SK-N-SH (cell line): ENCODE data around the gene IGF2BP3. TPM values are rescaled to one million over a fixed set of nuclear protein-coding genes. Genes with fewer than 3 reads are reported as not detected.

Experiments used
- CTCF ChIA-PET: fragments of 300-600, 350-600 bp; formaldehyde crosslinking; extraction: SDS; loops from one replicate; lab custom pipeline; 2021; lab: Yijun Ruan, JAX
- POLR2A ChIA-PET: fragments of 350-600 bp; sonication (Branson Sonifier 250); formaldehyde crosslinking; extraction: SDS; loops from one replicate; lab custom pipeline; 2020; ENCODE audit warnings: antibody characterized with exemption, inconsistent platforms; lab: Yijun Ruan, JAX
- DNase-seq: peaks from one replicate; pipeline ENCODE4 v3.0.0; 2012
- H2AFZ ChIP-seq: fragments of 200-600 bp; sonication (generic); 2 replicates; pipeline ENCODE4 v1.8.1; 2016; ENCODE audit warnings: antibody characterized with exemption, mild to moderate bottlenecking, low read depth
- H3F3A ChIP-seq: fragments of 200-600 bp; sonication (generic); replicated peaks from 2 replicates; pipeline ENCODE3; 2016; ENCODE audit warnings: antibody characterized with exemption, mild to moderate bottlenecking; ENCODE audit not compliant: insufficient read depth
- H3K27ac ChIP-seq, 2 experiments: fragments of 200-500 bp in 1 of 2; fragments of 200-600 bp in 1 of 2; sonication (Bioruptor generic) in 1 of 2; sonication (generic), shearing (Covaris generic) in 1 of 2; 2 replicates each; pipeline versions ENCODE4 v1.5.1 to v1.6.1; 2014 to 2016; ENCODE audit warnings: low read depth in 2 of 2, inconsistent platforms in 1 of 2, low read length in 1 of 2, mild to moderate bottlenecking in 1 of 2, mixed read lengths in 1 of 2
- H3K27me3 ChIP-seq: fragments of 200-600 bp; sonication (generic), shearing (Covaris generic); 2 replicates; pipeline ENCODE4 v1.6.1; 2016; ENCODE audit warnings: mixed run types; ENCODE audit not compliant: insufficient read depth
- H3K36me3 ChIP-seq, 2 experiments: fragments of 200-500 bp in 1 of 2; fragments of 200-600 bp in 1 of 2; sonication (Bioruptor generic) in 1 of 2; sonication (generic) in 1 of 2; replicated peaks in 1 of 2; 2 replicates each; pipeline versions ENCODE3 to v1.5.1; 2014 to 2016; ENCODE audit warnings: low read length in 1 of 2, mild to moderate bottlenecking in 1 of 2; ENCODE audit not compliant: insufficient read depth in 2 of 2, control insufficient read depth in 1 of 2
- H3K4me1 ChIP-seq, 2 experiments: fragments of 200-500 bp in 1 of 2; fragments of 200-600 bp in 1 of 2; sonication (Bioruptor generic) in 1 of 2; sonication (generic), shearing (Covaris generic) in 1 of 2; 2 replicates each; pipeline versions ENCODE4 v1.5.1 to v1.6.1; 2014 to 2016; ENCODE audit warnings: low read depth in 1 of 2, low read length in 1 of 2, mixed run types in 1 of 2; ENCODE audit not compliant: insufficient read depth in 2 of 2, control insufficient read depth in 1 of 2
- H3K4me2 ChIP-seq: fragments of 200-600 bp; sonication (generic), shearing (Covaris generic); 2 replicates; pipeline ENCODE4 v1.6.1; 2017; ENCODE audit warnings: mixed run types
- H3K4me3 ChIP-seq, 2 experiments: fragments of 200-500 bp in 1 of 2; fragments of 200-600 bp in 1 of 2; sonication (Bioruptor generic) in 1 of 2; sonication (generic), shearing (Covaris generic) in 1 of 2; 2 replicates each; pipeline versions ENCODE4 v1.5.1 to v1.8.1; 2014 to 2016; ENCODE audit warnings: low read depth in 2 of 2, inconsistent platforms in 1 of 2, low read length in 1 of 2, mild to moderate bottlenecking in 1 of 2, mixed read lengths in 1 of 2, moderate library complexity in 1 of 2
- H3K79me2 ChIP-seq: fragments of 200-600 bp; sonication (generic); 2 replicates; pipeline ENCODE4 v1.8.1; 2017; ENCODE audit warnings: mild to moderate bottlenecking; ENCODE audit not compliant: insufficient read depth
- H3K9ac ChIP-seq: fragments of 200-600 bp; sonication (generic); 2 replicates; pipeline ENCODE4 v1.6.1; 2017; ENCODE audit warnings: mixed run types
- H3K9me2 ChIP-seq: fragments of 200-600 bp; sonication (generic); 2 replicates; pipeline ENCODE4 v1.6.1; 2017; ENCODE audit warnings: mixed run types
- H3K9me3 ChIP-seq: fragments of 200-600 bp; sonication (generic); 2 replicates; pipeline ENCODE4 v1.6.1; 2017; ENCODE audit warnings: mixed run types, mild to moderate bottlenecking, moderate library complexity
- H4K20me1 ChIP-seq: fragments of 200-600 bp; sonication (generic); 2 replicates; pipeline ENCODE4 v1.6.1; 2017; ENCODE audit warnings: mild to moderate bottlenecking, mixed run types; ENCODE audit not compliant: insufficient read depth
- CHD2 ChIP-seq: fragments of 150-350 bp; IDR thresholded peaks from 2 replicates; pipeline ENCODE4 v1.6.1; 2018; ENCODE audit warnings: low read length; ENCODE audit not compliant: partially characterized antibody
- EP300 ChIP-seq, 2 experiments: IDR thresholded peaks; 2 replicates each; pipeline versions ENCODE4 v1.4.0 to v1.6.1; 2012; ENCODE audit warnings: borderline replicate concordance in 1 of 2, low read depth in 1 of 2, low read length in 1 of 2
- EZH2phosphoT487 ChIP-seq: fragments of 200-600 bp; sonication (generic); IDR thresholded peaks from 2 replicates; pipeline ENCODE4 v1.6.1; 2017; ENCODE audit warnings: low read depth, mixed run types, mild to moderate bottlenecking, antibody characterized with exemption, moderate library complexity, borderline replicate concordance
- FOSL2 ChIP-seq: IDR thresholded peaks from 2 replicates; pipeline ENCODE4 v1.4.0; 2012; ENCODE audit warnings: low read depth, mild to moderate bottlenecking, moderate library complexity, borderline replicate concordance
- FOXJ3 ChIP-seq: sonication (generic); formaldehyde crosslinking; IDR thresholded peaks from 2 replicates; pipeline ENCODE4 v1.5.1; 2020; ENCODE audit warnings: mild to moderate bottlenecking, missing genetic modification reagents
- FOXM1 ChIP-seq: IDR thresholded peaks from 2 replicates; pipeline ENCODE4 v1.4.0; 2012; ENCODE audit warnings: low read depth, mild to moderate bottlenecking
- GABPA ChIP-seq: IDR thresholded peaks from 2 replicates; pipeline ENCODE4 v1.4.0; 2012; ENCODE audit warnings: low read depth, mild to moderate bottlenecking
- JUND ChIP-seq: IDR thresholded peaks from 2 replicates; pipeline ENCODE4 v1.4.0; 2012
- MEF2A ChIP-seq: IDR thresholded peaks from 2 replicates; pipeline ENCODE4 v1.4.0; 2012; ENCODE audit warnings: low read depth, borderline replicate concordance
- MXI1 ChIP-seq: IDR thresholded peaks from 2 replicates; pipeline ENCODE4 v1.6.1; 2012; ENCODE audit warnings: mild to moderate bottlenecking, low read depth, low read length, improper control_type of control experiment
- NFIC ChIP-seq: IDR thresholded peaks from 2 replicates; pipeline ENCODE4 v1.4.0; 2012; ENCODE audit warnings: borderline replicate concordance
- NRF1 ChIP-seq: IDR thresholded peaks from 2 replicates; pipeline ENCODE4 v1.6.1; 2012; ENCODE audit warnings: low read depth, mild to moderate bottlenecking, low read length
- POLR2AphosphoS5 ChIP-seq: IDR thresholded peaks from 2 replicates; pipeline ENCODE4 v1.6.1; 2012; ENCODE audit warnings: low read depth, low read length
- RCOR1 ChIP-seq: fragments of 150-350 bp; IDR thresholded peaks from 2 replicates; pipeline ENCODE4 v1.6.1; 2017; ENCODE audit warnings: antibody characterized with exemption, low read length
- RFX5 ChIP-seq: IDR thresholded peaks from 2 replicates; pipeline ENCODE4 v1.6.1; 2012; ENCODE audit warnings: mild to moderate bottlenecking, improper control_type of control experiment, low read length
- SIN3A ChIP-seq: IDR thresholded peaks from 2 replicates; pipeline ENCODE4 v1.6.1; 2012; ENCODE audit warnings: low read depth, mild to moderate bottlenecking, low read length, moderate library complexity, borderline replicate concordance
- SMC3 ChIP-seq: IDR thresholded peaks from 2 replicates; pipeline ENCODE4 v1.6.1; 2012; ENCODE audit warnings: low read depth, low read length, improper control_type of control experiment
- TAF1 ChIP-seq: IDR thresholded peaks from 2 replicates; pipeline ENCODE4 v1.6.1; 2012; ENCODE audit warnings: low read depth, mild to moderate bottlenecking, low read length, moderate library complexity, borderline replicate concordance
- WGBS: methylation state at CpG from one replicate; pipeline ENCODE4 v1.1.6; 2017; ENCODE audit warnings: low lambda C conversion rate; 5-methylcytosine and 5-hydroxymethylcytosine counted together
- polyA plus RNA-seq, 3 experiments: library from polyadenylated mRNA; depleted of rRNA; stranded (reverse); fragments of >200 nt; gene quantifications; 2 replicates each; pipeline ENCODE4 v1.2.3, GENCODE V29; 2012
- TF ChIP-seq, protein P1 (sequence below): IDR thresholded peaks from 2 replicates; pipeline ENCODE4 v1.4.0; 2012; ENCODE audit warnings: low read depth
- TF ChIP-seq, protein P2 (sequence below): IDR thresholded peaks from 2 replicates; pipeline ENCODE4 v1.4.0; 2012; ENCODE audit warnings: low read depth, borderline replicate concordance
- TF ChIP-seq, protein P3 (sequence below): IDR thresholded peaks from 2 replicates; pipeline ENCODE4 v1.4.0; 2012; ENCODE audit warnings: low read depth, borderline replicate concordance
- TF ChIP-seq, protein P4 (sequence below): fragments of 200-600 bp; sonication (generic); IDR thresholded peaks from 2 replicates; pipeline ENCODE4 v1.6.1; 2017; ENCODE audit warnings: antibody characterized with exemption, mild to moderate bottlenecking, moderate library complexity
- TF ChIP-seq, protein P5 (sequence below): IDR thresholded peaks from 2 replicates; pipeline ENCODE4; 2012
- TF ChIP-seq, protein P6 (sequence below): IDR thresholded peaks from 2 replicates; pipeline ENCODE4 v1.6.1; 2012; ENCODE audit warnings: mild to moderate bottlenecking, low read depth, low read length, moderate library complexity

Gene IGF2BP3
- polyA plus RNA-seq, 1 of the 3 experiments (the other 2 are of a cell fraction), result 34.4 TPM

DNA sequence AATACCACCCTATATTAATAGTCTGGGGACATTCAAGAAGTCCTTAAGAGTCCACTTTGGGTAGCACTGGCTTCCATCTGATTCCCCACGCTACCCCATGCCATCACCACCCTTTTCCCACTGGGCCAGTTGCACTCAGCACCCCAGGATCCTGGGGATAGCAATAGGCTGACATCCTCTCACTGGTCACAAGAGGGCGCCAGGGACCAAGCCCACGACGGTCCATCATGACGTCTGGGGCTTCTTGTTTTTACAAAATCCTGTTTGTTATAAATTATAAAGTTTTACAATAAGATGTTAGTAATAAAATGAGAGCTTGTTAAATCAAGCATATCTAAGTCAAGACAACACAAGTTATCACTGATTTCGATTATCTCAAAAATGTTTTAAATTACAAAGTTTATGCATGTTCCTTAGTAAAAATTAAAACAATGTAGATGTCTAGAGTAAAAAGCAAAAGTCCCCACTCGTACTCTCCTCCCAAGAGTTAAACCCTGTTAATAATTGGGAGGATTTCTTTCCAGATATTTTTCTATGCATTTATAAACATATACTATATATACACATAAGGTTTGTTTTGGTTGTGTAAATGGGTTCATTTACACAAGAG is 208.3 kb downstream of the IGF2BP3 start:
- no peaks in the 10 kb centered on the region for H3K9me3 ChIP-seq
- no peak overlapping the region for H3K27ac ChIP-seq
- no peak overlapping the region; a peak in 1 of 4 replicates for H3K4me3 ChIP-seq
- H4K20me1 ChIP-seq, result no peaks in the 10 kb centered on the region
- POLR2A ChIA-PET, result no interaction called here
- no peaks in the 10 kb centered on the region for H3K79me2 ChIP-seq
- peaks cover 5% of the 10 kb centered on the region for H3F3A ChIP-seq
- WGBS, result 2% methylated on average over 7 of the region's 7 CpGs
- DNase-seq, result peak; percentile 91
- no peaks in the 10 kb centered on the region; a peak in 1 of 4 replicates for H3K4me1 ChIP-seq
- H3K9ac ChIP-seq, result no peak overlapping the region
- no peaks in the 10 kb centered on the region for H3K36me3 ChIP-seq
- H3K4me2 ChIP-seq, result no peak overlapping the region
- H3K9me2 ChIP-seq, result no peaks in the 10 kb centered on the region
- peak overlapping the region; percentile 66 for H2AFZ ChIP-seq
- CTCF ChIA-PET, result interaction anchor here (0.6 to 23.9 kb wide), 37 partner anchors 9 to 453 kb away, joined by 3 to 359 read pairs (median 4); partner anchors contain the start of gene KLHL7
- no peaks in the 10 kb centered on the region for H3K27me3 ChIP-seq
- TF ChIP-seq RCOR1 (no peak), FOXM1 (no peak), FOXJ3 (no peak), RFX5 (no peak), NRF1 (no peak), EZH2phosphoT487 (no peak), TAF1 (no peak), MEF2A (no peak), CHD2 (peak; percentile 24), FOSL2 (no peak), EP300 (IDR thresholded peaks at IDR 0.05; ENCODE audit: borderline replicate concordance in 1 of 2, low read depth in 1 of 2, low read length in 1 of 2) (no peak), GABPA (no peak), MXI1 (no peak), POLR2AphosphoS5 (no peak), SIN3A (peak; percentile 54; the same call in 1 of the 2 replicates), JUND (no peak), SMC3 (peak; percentile 85), NFIC (no peak)
- TF ChIP-seq, protein P1, sequence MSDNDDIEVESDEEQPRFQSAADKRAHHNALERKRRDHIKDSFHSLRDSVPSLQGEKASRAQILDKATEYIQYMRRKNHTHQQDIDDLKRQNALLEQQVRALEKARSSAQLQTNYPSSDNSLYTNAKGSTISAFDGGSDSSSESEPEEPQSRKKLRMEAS, result no peak
- TF ChIP-seq, protein P2, sequence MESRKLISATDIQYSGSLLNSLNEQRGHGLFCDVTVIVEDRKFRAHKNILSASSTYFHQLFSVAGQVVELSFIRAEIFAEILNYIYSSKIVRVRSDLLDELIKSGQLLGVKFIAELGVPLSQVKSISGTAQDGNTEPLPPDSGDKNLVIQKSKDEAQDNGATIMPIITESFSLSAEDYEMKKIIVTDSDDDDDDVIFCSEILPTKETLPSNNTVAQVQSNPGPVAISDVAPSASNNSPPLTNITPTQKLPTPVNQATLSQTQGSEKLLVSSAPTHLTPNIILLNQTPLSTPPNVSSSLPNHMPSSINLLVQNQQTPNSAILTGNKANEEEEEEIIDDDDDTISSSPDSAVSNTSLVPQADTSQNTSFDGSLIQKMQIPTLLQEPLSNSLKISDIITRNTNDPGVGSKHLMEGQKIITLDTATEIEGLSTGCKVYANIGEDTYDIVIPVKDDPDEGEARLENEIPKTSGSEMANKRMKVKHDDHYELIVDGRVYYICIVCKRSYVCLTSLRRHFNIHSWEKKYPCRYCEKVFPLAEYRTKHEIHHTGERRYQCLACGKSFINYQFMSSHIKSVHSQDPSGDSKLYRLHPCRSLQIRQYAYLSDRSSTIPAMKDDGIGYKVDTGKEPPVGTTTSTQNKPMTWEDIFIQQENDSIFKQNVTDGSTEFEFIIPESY, result no peak
- TF ChIP-seq, protein P3, sequence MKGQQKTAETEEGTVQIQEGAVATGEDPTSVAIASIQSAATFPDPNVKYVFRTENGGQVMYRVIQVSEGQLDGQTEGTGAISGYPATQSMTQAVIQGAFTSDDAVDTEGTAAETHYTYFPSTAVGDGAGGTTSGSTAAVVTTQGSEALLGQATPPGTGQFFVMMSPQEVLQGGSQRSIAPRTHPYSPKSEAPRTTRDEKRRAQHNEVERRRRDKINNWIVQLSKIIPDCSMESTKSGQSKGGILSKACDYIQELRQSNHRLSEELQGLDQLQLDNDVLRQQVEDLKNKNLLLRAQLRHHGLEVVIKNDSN, result no peak
- TF ChIP-seq, protein P4, sequence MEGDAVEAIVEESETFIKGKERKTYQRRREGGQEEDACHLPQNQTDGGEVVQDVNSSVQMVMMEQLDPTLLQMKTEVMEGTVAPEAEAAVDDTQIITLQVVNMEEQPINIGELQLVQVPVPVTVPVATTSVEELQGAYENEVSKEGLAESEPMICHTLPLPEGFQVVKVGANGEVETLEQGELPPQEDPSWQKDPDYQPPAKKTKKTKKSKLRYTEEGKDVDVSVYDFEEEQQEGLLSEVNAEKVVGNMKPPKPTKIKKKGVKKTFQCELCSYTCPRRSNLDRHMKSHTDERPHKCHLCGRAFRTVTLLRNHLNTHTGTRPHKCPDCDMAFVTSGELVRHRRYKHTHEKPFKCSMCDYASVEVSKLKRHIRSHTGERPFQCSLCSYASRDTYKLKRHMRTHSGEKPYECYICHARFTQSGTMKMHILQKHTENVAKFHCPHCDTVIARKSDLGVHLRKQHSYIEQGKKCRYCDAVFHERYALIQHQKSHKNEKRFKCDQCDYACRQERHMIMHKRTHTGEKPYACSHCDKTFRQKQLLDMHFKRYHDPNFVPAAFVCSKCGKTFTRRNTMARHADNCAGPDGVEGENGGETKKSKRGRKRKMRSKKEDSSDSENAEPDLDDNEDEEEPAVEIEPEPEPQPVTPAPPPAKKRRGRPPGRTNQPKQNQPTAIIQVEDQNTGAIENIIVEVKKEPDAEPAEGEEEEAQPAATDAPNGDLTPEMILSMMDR, result peak; percentile 99
- TF ChIP-seq, protein P5, sequence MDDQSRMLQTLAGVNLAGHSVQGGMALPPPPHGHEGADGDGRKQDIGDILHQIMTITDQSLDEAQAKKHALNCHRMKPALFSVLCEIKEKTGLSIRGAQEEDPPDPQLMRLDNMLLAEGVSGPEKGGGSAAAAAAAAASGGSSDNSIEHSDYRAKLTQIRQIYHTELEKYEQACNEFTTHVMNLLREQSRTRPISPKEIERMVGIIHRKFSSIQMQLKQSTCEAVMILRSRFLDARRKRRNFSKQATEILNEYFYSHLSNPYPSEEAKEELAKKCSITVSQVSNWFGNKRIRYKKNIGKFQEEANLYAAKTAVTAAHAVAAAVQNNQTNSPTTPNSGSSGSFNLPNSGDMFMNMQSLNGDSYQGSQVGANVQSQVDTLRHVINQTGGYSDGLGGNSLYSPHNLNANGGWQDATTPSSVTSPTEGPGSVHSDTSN, result no peak
- TF ChIP-seq, protein P6, sequence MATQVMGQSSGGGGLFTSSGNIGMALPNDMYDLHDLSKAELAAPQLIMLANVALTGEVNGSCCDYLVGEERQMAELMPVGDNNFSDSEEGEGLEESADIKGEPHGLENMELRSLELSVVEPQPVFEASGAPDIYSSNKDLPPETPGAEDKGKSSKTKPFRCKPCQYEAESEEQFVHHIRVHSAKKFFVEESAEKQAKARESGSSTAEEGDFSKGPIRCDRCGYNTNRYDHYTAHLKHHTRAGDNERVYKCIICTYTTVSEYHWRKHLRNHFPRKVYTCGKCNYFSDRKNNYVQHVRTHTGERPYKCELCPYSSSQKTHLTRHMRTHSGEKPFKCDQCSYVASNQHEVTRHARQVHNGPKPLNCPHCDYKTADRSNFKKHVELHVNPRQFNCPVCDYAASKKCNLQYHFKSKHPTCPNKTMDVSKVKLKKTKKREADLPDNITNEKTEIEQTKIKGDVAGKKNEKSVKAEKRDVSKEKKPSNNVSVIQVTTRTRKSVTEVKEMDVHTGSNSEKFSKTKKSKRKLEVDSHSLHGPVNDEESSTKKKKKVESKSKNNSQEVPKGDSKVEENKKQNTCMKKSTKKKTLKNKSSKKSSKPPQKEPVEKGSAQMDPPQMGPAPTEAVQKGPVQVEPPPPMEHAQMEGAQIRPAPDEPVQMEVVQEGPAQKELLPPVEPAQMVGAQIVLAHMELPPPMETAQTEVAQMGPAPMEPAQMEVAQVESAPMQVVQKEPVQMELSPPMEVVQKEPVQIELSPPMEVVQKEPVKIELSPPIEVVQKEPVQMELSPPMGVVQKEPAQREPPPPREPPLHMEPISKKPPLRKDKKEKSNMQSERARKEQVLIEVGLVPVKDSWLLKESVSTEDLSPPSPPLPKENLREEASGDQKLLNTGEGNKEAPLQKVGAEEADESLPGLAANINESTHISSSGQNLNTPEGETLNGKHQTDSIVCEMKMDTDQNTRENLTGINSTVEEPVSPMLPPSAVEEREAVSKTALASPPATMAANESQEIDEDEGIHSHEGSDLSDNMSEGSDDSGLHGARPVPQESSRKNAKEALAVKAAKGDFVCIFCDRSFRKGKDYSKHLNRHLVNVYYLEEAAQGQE, result peak; percentile 62
